ENCODE results near the gene USP46. TPM values are rescaled to one million over a fixed set of nuclear protein-coding genes. Genes with fewer than 3 reads are reported as not detected.

Gene USP46
- total RNA-seq, 6 experiments from 2014 or later: 4.0 to 5.7 (median 4.9) TPM

- intact Hi-C loops (cut with DNase I): no loop called here
- TF ChIP-seq CTCF (IDR thresholded peaks at IDR 0.05) (peak; percentile 23 to 58 (median 52)), POLR2A (IDR thresholded peaks at IDR 0.05) (no peak)
- ATAC-seq (peak; percentile 76 to 86 (median 80)), DNase-seq (peak in 1 of 3 donors; percentile 38)
- 50% methylated on average over 2 of the region's 2 CpGs for WGBS (ENCODE audit: insufficient coverage, low coverage, low lambda C conversion rate, missing lambda C conversion rate)
- Histone ChIP-seq H3K36me3 (no peaks in the 10 kb centered on the region), H3K4me3 (no peak overlapping the region), H3K27ac (no peak overlapping the region), H3K27me3 (no peaks in the 10 kb centered on the region), H3K9me3 (no peaks in the 10 kb centered on the region), H3K4me1 (no peaks in the 10 kb centered on the region)
Measured at GRCh38 chr4:52588097-52588496, 71.0 kb downstream of the USP46 start.

- TF ChIP-seq POLR2A (IDR thresholded peaks at IDR 0.05): no peak
- TF ChIP-seq CTCF (IDR thresholded peaks at IDR 0.05): no peak
- Histone ChIP-seq H3K4me1 (no peaks in the 10 kb centered on the region), H3K27ac (no peak overlapping the region), H3K36me3 (no peaks in the 10 kb centered on the region), H3K4me3 (no peak overlapping the region), H3K9me3 (no peaks in the 10 kb centered on the region), H3K27me3 (no peaks in the 10 kb centered on the region)
- DNase-seq (no peak), ATAC-seq (no peak)
- 43% methylated on average over 3 of the region's 3 CpGs for WGBS (ENCODE audit: insufficient coverage, low coverage, low lambda C conversion rate, missing lambda C conversion rate)
- intact Hi-C loops (cut with DNase I): no loop called here
Measured at GRCh38 chr4:52586069-52586468, 73.0 kb downstream of the USP46 start.

GRCh38 chr4:52585379-52585778, 73.7 kb downstream of the USP46 start:
- no peak for ATAC-seq
- no peaks in the 10 kb centered on the region for H3K27me3 ChIP-seq
- WGBS (ENCODE audit: insufficient coverage, low coverage, low lambda C conversion rate, missing lambda C conversion rate): 71% methylated on average over 2 of the region's 2 CpGs
- TF ChIP-seq POLR2A (IDR thresholded peaks at IDR 0.05) (no peak), CTCF (IDR thresholded peaks at IDR 0.05) (no peak)
- H3K9me3 ChIP-seq: no peaks in the 10 kb centered on the region
- H3K36me3 ChIP-seq: no peaks in the 10 kb centered on the region
- intact Hi-C loops (cut with DNase I): no loop called here
- H3K27ac ChIP-seq: no peak overlapping the region
- no peaks in the 10 kb centered on the region for H3K4me1 ChIP-seq
- no peak for DNase-seq
- H3K4me3 ChIP-seq: no peak overlapping the region

GRCh38 chr4:52579602-52580272, 79.4 kb downstream of the USP46 start:
- whole genome bisulfite sequencing (ENCODE audit: insufficient coverage, low coverage, low lambda C conversion rate, missing lambda C conversion rate): 56% methylated on average over 2 of the region's 4 CpGs
- Histone ChIP-seq H3K4me1 (no peaks in the 10 kb centered on the region), H3K9me3 (no peaks in the 10 kb centered on the region), H3K27ac (no peak overlapping the region), H3K36me3 (no peaks in the 10 kb centered on the region), H3K4me3 (no peak overlapping the region), H3K27me3 (no peaks in the 10 kb centered on the region)
- intact Hi-C loops (cut with DNase I): no loop called here
- DNase-seq (no peak), ATAC-seq (no peak)
- TF ChIP-seq POLR2A (IDR thresholded peaks at IDR 0.05) (no peak), CTCF (IDR thresholded peaks at IDR 0.05) (no peak)
